ENCODE measurements around the gene YPEL2. TPM values are rescaled to one million over a fixed set of nuclear protein-coding genes. Genes with fewer than 3 reads are reported as not detected.

The YPEL2 gene
- total and polyA plus RNA-seq, 2 of the 13 experiments (the other 11 are each of a cell fraction or from before 2014, with no cell fraction given) = 8.5 to 21.1 TPM

DNA sequence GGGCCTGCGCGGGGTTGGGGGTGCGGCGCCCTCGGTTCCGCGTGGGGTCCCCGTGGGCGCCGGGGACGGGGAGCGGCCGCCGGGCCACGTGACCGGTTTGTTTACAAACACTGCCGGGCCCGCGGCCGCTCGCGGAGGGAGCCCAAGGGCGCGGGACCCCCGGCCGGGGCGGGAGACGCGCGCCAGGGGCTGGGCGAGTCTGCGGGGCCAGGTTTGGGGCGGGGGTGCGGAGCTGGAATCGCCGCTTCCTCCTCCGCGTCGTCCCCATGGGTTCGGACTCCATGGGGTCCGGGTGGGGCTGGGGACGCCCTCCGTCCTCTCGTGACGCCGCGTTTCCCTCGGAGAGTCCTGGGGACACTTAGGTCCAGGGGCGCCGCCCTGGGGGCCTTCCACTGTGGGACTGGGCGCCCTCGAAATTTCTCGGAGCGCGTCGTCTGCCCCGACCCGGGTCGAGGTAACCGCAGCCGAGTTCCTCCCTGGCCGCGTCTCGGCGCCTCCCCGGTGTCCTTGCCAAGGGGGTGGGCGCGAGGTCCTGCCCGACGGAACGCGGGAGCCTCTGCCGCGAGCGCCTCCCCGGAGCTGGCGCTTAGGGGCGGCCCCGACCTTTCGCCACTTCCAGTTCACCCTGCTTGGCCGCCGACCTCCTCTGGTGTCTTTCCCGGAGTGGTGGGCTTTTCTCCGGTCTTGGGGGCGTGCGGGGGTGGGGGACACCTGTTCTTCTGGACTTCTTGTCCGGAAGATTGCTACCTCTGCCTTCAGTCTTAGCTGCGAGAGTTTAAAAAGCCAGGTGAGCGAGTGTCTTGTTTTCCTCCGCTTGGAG, 684 bp downstream of the YPEL2 start (continued):
- TF ChIP-seq, protein P1, sequence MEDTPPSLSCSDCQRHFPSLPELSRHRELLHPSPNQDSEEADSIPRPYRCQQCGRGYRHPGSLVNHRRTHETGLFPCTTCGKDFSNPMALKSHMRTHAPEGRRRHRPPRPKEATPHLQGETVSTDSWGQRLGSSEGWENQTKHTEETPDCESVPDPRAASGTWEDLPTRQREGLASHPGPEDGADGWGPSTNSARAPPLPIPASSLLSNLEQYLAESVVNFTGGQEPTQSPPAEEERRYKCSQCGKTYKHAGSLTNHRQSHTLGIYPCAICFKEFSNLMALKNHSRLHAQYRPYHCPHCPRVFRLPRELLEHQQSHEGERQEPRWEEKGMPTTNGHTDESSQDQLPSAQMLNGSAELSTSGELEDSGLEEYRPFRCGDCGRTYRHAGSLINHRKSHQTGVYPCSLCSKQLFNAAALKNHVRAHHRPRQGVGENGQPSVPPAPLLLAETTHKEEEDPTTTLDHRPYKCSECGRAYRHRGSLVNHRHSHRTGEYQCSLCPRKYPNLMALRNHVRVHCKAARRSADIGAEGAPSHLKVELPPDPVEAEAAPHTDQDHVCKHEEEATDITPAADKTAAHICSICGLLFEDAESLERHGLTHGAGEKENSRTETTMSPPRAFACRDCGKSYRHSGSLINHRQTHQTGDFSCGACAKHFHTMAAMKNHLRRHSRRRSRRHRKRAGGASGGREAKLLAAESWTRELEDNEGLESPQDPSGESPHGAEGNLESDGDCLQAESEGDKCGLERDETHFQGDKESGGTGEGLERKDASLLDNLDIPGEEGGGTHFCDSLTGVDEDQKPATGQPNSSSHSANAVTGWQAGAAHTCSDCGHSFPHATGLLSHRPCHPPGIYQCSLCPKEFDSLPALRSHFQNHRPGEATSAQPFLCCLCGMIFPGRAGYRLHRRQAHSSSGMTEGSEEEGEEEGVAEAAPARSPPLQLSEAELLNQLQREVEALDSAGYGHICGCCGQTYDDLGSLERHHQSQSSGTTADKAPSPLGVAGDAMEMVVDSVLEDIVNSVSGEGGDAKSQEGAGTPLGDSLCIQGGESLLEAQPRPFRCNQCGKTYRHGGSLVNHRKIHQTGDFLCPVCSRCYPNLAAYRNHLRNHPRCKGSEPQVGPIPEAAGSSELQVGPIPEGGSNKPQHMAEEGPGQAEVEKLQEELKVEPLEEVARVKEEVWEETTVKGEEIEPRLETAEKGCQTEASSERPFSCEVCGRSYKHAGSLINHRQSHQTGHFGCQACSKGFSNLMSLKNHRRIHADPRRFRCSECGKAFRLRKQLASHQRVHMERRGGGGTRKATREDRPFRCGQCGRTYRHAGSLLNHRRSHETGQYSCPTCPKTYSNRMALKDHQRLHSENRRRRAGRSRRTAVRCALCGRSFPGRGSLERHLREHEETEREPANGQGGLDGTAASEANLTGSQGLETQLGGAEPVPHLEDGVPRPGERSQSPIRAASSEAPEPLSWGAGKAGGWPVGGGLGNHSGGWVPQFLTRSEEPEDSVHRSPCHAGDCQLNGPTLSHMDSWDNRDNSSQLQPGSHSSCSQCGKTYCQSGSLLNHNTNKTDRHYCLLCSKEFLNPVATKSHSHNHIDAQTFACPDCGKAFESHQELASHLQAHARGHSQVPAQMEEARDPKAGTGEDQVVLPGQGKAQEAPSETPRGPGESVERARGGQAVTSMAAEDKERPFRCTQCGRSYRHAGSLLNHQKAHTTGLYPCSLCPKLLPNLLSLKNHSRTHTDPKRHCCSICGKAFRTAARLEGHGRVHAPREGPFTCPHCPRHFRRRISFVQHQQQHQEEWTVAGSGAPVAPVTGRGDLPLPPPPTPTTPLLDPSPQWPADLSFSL (CRISPR knock-in tag; IDR thresholded peaks at IDR 0.05) = peak; percentile 5; the same call in 1 of the 2 replicates
- TF ChIP-seq, protein P2, sequence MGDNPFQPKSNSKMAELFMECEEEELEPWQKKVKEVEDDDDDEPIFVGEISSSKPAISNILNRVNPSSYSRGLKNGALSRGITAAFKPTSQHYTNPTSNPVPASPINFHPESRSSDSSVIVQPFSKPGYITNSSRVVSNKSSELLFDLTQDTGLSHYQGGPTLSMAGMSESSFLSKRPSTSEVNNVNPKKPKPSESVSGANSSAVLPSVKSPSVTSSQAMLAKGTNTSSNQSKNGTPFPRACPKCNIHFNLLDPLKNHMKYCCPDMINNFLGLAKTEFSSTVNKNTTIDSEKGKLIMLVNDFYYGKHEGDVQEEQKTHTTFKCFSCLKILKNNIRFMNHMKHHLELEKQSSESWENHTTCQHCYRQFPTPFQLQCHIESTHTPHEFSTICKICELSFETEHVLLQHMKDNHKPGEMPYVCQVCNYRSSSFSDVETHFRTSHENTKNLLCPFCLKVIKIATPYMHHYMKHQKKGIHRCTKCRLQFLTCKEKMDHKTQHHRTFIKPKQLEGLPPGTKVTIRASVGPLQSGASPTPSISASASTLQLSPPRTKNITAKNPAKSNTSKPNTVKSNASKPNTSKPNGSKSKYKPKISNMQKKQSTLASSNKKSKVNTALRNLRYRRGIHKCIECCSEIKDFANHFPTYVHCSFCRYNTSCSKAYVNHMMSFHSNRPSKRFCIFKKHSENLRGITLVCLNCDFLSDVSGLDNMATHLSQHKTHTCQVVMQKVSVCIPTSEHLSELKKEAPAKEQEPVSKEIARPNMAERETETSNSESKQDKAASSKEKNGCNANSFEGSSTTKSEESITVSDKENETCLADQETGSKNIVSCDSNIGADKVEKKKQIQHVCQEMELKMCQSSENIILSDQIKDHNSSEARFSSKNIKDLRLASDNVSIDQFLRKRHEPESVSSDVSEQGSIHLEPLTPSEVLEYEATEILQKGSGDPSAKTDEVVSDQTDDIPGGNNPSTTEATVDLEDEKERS (CRISPR knock-in tag; IDR thresholded peaks at IDR 0.05) = no peak; the same call in 1 of the 2 replicates
- TF ChIP-seq XRCC5 (optimal IDR thresholded peaks at IDR 0.05; ENCODE audit: low read length) = no peak
- TF ChIP-seq SMAD3 (CRISPR knock-in tag; IDR thresholded peaks at IDR 0.05) = no peak
- TF ChIP-seq TCF7L2 (IDR thresholded peaks at IDR 0.05; ENCODE audit: low read depth, low read length) = no peak
- no peak for TF ChIP-seq SRSF9 (IDR thresholded peaks at IDR 0.05; ENCODE audit: borderline replicate concordance, insufficient read depth, low read depth, low read length, poor library complexity, severe bottlenecking)
- no peak for TF ChIP-seq ZNF737 (CRISPR knock-in tag; IDR thresholded peaks at IDR 0.05; ENCODE audit: borderline replicate concordance)
- no peak for TF ChIP-seq ELF4 (CRISPR knock-in tag; IDR thresholded peaks at IDR 0.05; ENCODE audit: borderline replicate concordance)
- TF ChIP-seq, protein P3, sequence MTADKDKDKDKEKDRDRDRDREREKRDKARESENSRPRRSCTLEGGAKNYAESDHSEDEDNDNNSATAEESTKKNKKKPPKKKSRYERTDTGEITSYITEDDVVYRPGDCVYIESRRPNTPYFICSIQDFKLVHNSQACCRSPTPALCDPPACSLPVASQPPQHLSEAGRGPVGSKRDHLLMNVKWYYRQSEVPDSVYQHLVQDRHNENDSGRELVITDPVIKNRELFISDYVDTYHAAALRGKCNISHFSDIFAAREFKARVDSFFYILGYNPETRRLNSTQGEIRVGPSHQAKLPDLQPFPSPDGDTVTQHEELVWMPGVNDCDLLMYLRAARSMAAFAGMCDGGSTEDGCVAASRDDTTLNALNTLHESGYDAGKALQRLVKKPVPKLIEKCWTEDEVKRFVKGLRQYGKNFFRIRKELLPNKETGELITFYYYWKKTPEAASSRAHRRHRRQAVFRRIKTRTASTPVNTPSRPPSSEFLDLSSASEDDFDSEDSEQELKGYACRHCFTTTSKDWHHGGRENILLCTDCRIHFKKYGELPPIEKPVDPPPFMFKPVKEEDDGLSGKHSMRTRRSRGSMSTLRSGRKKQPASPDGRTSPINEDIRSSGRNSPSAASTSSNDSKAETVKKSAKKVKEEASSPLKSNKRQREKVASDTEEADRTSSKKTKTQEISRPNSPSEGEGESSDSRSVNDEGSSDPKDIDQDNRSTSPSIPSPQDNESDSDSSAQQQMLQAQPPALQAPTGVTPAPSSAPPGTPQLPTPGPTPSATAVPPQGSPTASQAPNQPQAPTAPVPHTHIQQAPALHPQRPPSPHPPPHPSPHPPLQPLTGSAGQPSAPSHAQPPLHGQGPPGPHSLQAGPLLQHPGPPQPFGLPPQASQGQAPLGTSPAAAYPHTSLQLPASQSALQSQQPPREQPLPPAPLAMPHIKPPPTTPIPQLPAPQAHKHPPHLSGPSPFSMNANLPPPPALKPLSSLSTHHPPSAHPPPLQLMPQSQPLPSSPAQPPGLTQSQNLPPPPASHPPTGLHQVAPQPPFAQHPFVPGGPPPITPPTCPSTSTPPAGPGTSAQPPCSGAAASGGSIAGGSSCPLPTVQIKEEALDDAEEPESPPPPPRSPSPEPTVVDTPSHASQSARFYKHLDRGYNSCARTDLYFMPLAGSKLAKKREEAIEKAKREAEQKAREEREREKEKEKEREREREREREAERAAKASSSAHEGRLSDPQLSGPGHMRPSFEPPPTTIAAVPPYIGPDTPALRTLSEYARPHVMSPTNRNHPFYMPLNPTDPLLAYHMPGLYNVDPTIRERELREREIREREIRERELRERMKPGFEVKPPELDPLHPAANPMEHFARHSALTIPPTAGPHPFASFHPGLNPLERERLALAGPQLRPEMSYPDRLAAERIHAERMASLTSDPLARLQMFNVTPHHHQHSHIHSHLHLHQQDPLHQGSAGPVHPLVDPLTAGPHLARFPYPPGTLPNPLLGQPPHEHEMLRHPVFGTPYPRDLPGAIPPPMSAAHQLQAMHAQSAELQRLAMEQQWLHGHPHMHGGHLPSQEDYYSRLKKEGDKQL (CRISPR knock-in tag; IDR thresholded peaks at IDR 0.05; ENCODE audit: low read depth) = no peak
- TF ChIP-seq CBX1 (IDR thresholded peaks at IDR 0.05; ENCODE audit: low read depth) = no peak
- TF ChIP-seq HIVEP1 (CRISPR knock-in tag; IDR thresholded peaks at IDR 0.05) = peak; percentile 82
- TF ChIP-seq, protein P4, sequence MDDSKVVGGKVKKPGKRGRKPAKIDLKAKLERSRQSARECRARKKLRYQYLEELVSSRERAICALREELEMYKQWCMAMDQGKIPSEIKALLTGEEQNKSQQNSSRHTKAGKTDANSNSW (CRISPR knock-in tag; IDR thresholded peaks at IDR 0.05; ENCODE audit: borderline replicate concordance) = no peak; the same call in 1 of the 2 replicates
